Left cardiac atrium (tissue), 4 donors: ENCODE results near the gene NAV2. TPM values are rescaled to one million over a fixed set of nuclear protein-coding genes. Genes with fewer than 3 reads are reported as not detected.

Experiments
- ATAC-seq, 2 donors: fragments of 200-7000 bp; cut with Tn5 transposase; one replicate each; pipeline ENCODE4 v1.9.1; 2020; ENCODE audit warnings: mild to moderate bottlenecking in 2 of 2, moderate library complexity in 2 of 2
- DNase-seq: peaks from one replicate; pipeline ENCODE4 v3.0.0-alpha.2; 2020
- intact Hi-C, 2 donors: fragments of 100-400 bp; cut with DNase I; formaldehyde crosslinking; loops; one replicate each; pipeline versions ENCODE4 v1.14.1 to v1.15.1; 2022 to 2023
- microRNA-seq, 2 donors: library from miRNA; unstranded; fragments of <30 nt; microRNA quantifications; one replicate each; pipeline ENCODE4 v1.2.0, GENCODE V29; 2020
- total RNA-seq, 2 donors: library from RNA; stranded (reverse); fragmentation: NEBNext Ultra II Directional; extraction: Animal tissue kit (Norgen Biotek cat#: 25700); gene quantifications; one replicate each; pipeline ENCODE4 v1.2.1, GENCODE V29; 2021
- donor health status: DM: no; HTN: yes; CAD: no.
- donor health status: DM: no; HTN: yes; CAD: no; lungs with severe emphysema.
- donor health status: DM: yes; HTN: yes; CAD: no.
- donor health status: Dilated cardiomyopathy.

The NAV2 gene
- total RNA-seq, 2 donors from 2014 or later, result 12.3 to 15.3 TPM

GRCh38 chr11:20160425-20161229 lies 448.0 kb downstream of the NAV2 start, which contains the start of gene DBX1:
DBX1 (minus strand) TSS chr11:20160475; CDS start chr11:20160324, 151 bp downstream.
- DNase-seq, result no peak
- intact Hi-C loops, result no loop called here
- no peak for ATAC-seq

GRCh38 chr11:20161230-20161918 lies 448.7 kb downstream of the NAV2 start:
- DNase-seq (no peak), ATAC-seq (no peak)
- intact Hi-C loops, result no loop called here

GRCh38 chr11:20161923-20162744 lies 449.5 kb downstream of the NAV2 start:
- intact Hi-C loops, result no loop called here
- ATAC-seq (no peak), DNase-seq (no peak)

GRCh38 chr11:20162824-20163782 lies 450.5 kb downstream of the NAV2 start:
- ATAC-seq, result peak; percentile 48 to 73
- DNase-seq, result peak; percentile 26
- intact Hi-C loops, result no loop called here

GRCh38 chr11:20163783-20164481 lies 451.3 kb downstream of the NAV2 start:
- intact Hi-C loops, result no loop called here
- ATAC-seq (no peak), DNase-seq (no peak)

Small RNA genes lying within 50 kb of the gene (microRNA-seq; reads per million reads assigned to microRNA genes)
- 0 reads per million in 2 donors for gene MIR4694
